CD4-positive, alpha-beta T cell treated with Interferon gamma for 1 hour (primary cell): ENCODE results near the gene CYP27B1.
"Not testable (repeated sequence)": the region's sequence is repeated elsewhere in the genome, so short reads cannot be mapped to it uniquely, and the experiment has no call there.

Source experiments
- DNase-seq: peaks from one replicate; pipeline ENCODE4 v3.0.0-alpha.2; 2020

The CYP27B1 gene

GRCh38 chr12:57719777-57720605 lies 46.9 kb downstream of the CYP27B1 start:
- DNase-seq: no peak

GRCh38 chr12:57718641-57719528 lies 48.0 kb downstream of the CYP27B1 start:
- no peak for DNase-seq

- DNase-seq: no peak
These were observed 48.8 kb downstream of the CYP27B1 start for GRCh38 chr12:57717846-57718640.

- DNase-seq: no peak
These were observed 49.7 kb downstream of the CYP27B1 start for GRCh38 chr12:57717131-57717530.

GRCh38 chr12:57716305-57716704 lies 50.6 kb downstream of the CYP27B1 start:
- no peak for DNase-seq

GRCh38 chr12:57715786-57716185 lies 51.1 kb downstream of the CYP27B1 start:
- DNase-seq: no peak

- not testable (repeated sequence) for DNase-seq
These were observed 51.7 kb downstream of the CYP27B1 start for GRCh38 chr12:57715036-57715748.

- no peak for DNase-seq
These were observed 53.7 kb downstream of the CYP27B1 start for GRCh38 chr12:57713209-57713608.

GRCh38 chr12:57712701-57713100 lies 54.2 kb downstream of the CYP27B1 start:
- no peak for DNase-seq
